Brain microvascular endothelial cell (primary cell): ENCODE results near the gene REG4.

Experiments used
- DNase-seq: peaks from one replicate; pipeline ENCODE4 v3.0.0-alpha.2; 2020
- H3K27ac ChIP-seq: fragments of 250-450 bp; sonication (Bioruptor Pico); 2 replicates; pipeline ENCODE4 v1.5.1; 2020; ENCODE audit warnings: mild to moderate bottlenecking, moderate library complexity
- H3K27me3 ChIP-seq: fragments of 250-450 bp; sonication (Bioruptor Pico); replicated peaks from 2 replicates; pipeline ENCODE4 v1.5.1; 2020; ENCODE audit warnings: mild to moderate bottlenecking
- H3K36me3 ChIP-seq: fragments of 250-450 bp; sonication (Bioruptor Pico); replicated peaks from 2 replicates; pipeline ENCODE4 v1.5.1; 2020; ENCODE audit warnings: mild to moderate bottlenecking
- H3K4me3 ChIP-seq: 2 replicates; pipeline ENCODE4 v1.5.1; 2011; ENCODE audit warnings: low read depth, mild to moderate bottlenecking, control low read depth, low read length, moderate library complexity
- in situ Hi-C: cut with HindIII; loops from 2 replicates; pipeline ENCODE4 v1.10.0; 2017; ENCODE audit warnings: low sequenced_read_pairs, low pct_ligation_motif_present
- TF ChIP-seq, protein P1 (sequence below): IDR thresholded peaks from 2 replicates; pipeline ENCODE4 v1.5.1; 2011; ENCODE audit warnings: low read depth, mild to moderate bottlenecking, moderate library complexity, low read length, control low read depth, inconsistent platforms; ENCODE audit errors: missing control alignments

Gene REG4

DNA sequence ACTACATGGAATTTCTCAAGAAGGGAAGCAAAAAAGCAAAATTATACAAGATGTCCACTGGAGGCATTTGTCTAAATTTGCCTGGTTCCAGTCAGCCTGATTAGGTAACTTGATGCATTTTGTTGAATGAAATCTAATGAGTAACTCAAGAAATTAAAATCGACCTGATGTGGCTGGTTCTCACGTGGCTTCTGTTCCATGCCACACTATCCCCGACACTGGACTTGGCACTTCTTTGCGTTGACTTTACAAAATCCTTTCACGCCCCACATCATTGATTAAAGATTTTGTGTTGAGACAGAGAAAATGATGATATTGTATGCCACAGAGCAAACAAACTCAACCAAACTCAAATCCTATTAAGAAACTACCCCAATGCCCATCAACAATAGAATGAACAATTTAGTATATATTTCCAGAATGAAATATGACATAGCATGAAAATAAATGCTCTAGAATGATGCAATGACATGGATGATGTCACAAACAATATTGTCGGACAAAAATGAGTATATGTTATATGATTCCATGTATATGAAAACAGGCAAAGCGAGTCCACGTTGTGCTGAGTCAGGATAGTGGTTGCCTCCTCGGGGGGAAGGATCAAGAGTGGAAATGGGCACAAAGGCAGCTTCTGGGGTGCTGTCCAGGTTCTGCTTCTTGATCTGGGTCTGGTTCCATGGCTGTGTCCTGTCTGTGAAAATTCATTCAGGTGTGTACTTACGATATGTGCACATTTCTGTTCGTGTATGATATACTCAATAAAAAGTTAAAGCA lies 29.6 kb downstream of the REG4 start:
- Histone ChIP-seq H3K4me3 (no peak overlapping the region), H3K27me3 (no peaks in the 10 kb centered on the region), H3K36me3 (no peaks in the 10 kb centered on the region), H3K27ac (no peak overlapping the region)
- in situ Hi-C loops, result no loop called here
- TF ChIP-seq, protein P1, sequence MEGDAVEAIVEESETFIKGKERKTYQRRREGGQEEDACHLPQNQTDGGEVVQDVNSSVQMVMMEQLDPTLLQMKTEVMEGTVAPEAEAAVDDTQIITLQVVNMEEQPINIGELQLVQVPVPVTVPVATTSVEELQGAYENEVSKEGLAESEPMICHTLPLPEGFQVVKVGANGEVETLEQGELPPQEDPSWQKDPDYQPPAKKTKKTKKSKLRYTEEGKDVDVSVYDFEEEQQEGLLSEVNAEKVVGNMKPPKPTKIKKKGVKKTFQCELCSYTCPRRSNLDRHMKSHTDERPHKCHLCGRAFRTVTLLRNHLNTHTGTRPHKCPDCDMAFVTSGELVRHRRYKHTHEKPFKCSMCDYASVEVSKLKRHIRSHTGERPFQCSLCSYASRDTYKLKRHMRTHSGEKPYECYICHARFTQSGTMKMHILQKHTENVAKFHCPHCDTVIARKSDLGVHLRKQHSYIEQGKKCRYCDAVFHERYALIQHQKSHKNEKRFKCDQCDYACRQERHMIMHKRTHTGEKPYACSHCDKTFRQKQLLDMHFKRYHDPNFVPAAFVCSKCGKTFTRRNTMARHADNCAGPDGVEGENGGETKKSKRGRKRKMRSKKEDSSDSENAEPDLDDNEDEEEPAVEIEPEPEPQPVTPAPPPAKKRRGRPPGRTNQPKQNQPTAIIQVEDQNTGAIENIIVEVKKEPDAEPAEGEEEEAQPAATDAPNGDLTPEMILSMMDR, result no peak
- DNase-seq, result no peak

DNA sequence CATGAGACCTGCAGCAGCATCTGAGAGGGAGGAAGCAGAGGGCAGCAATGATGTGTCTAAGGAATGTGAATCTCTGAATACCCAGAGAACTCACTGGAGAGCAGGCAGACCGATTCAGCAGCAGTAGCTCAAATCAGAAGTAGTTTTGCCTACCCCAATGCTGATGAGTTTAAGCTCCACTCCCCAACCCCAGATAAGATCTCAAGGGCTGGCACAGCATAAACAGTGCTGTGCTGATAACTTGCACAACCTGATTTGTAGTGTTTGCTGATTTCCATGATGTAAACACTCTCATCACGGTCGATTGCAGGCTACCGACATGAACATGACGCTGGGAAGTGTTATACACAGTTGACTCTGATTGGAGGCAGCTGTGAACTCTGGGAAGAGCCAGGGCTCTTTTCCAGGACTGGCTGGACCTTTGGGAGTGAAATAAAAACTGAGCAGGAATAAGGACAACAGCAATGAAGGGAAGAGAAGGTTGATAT lies 31.3 kb downstream of the REG4 start:
- Histone ChIP-seq H3K27me3 (no peaks in the 10 kb centered on the region), H3K27ac (no peak overlapping the region), H3K36me3 (no peaks in the 10 kb centered on the region), H3K4me3 (no peak overlapping the region)
- in situ Hi-C loops, result no loop called here
- TF ChIP-seq, protein P1, result no peak
- DNase-seq, result no peak

- H3K36me3 ChIP-seq, result no peaks in the 10 kb centered on the region
- H3K27ac ChIP-seq, result no peak overlapping the region
- in situ Hi-C loops, result no loop called here
- no peak for DNase-seq
- TF ChIP-seq, protein P1, result no peak
- no peaks in the 10 kb centered on the region for H3K27me3 ChIP-seq
- no peak overlapping the region for H3K4me3 ChIP-seq
Measured at GRCh38 chr1:119778886-119779560, 32.2 kb downstream of the REG4 start.

DNA sequence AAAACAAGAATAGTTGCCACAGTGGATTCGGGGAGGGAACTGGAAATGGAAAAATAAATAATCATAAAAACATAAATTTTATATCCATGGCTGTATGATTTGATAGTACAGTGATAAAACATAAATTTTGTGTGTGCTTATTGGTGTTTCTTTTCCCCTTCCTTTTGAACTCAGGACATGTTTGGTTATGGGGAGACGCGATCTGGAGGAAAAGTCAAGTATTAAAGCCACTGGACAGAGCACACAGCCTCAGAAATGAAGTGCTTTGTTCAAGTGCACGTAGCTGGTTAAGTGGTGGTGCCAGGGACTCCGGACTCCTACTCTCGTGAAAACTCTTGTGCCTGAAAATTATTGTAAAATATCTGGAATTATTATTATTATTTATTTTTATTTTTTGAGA lies 32.9 kb downstream of the REG4 start:
- in situ Hi-C loops, result no loop called here
- no peaks in the 10 kb centered on the region for H3K36me3 ChIP-seq
- TF ChIP-seq, protein P1, result no peak
- H3K27ac ChIP-seq, result no peak overlapping the region
- no peak overlapping the region for H3K4me3 ChIP-seq
- DNase-seq, result no peak
- no peaks in the 10 kb centered on the region for H3K27me3 ChIP-seq

- in situ Hi-C loops, result no loop called here
- no peak overlapping the region for H3K27ac ChIP-seq
- H3K4me3 ChIP-seq, result no peak overlapping the region
- no peaks in the 10 kb centered on the region for H3K36me3 ChIP-seq
- TF ChIP-seq, protein P1, result no peak
- no peak for DNase-seq
- peaks cover 8% of the 10 kb centered on the region for H3K27me3 ChIP-seq
Measured at GRCh38 chr1:119774746-119775490, 36.3 kb downstream of the REG4 start.
